Choroid plexus epithelial cell (primary cell): Measurements from ENCODE around the gene KLF11.
"Not testable (repeated sequence)": the region's sequence is repeated elsewhere in the genome, so short reads cannot be mapped to it uniquely, and the experiment has no call there.

Experiments
- DNase-seq: peaks from one replicate; pipeline ENCODE4 v3.0.0-alpha.2; 2010; ENCODE audit warnings: low read depth
- H3K4me3 ChIP-seq: 2 replicates; pipeline ENCODE4 v1.5.1; 2011; ENCODE audit warnings: low read depth, mild to moderate bottlenecking, control low read depth, low read length, moderate library complexity
- CTCF ChIP-seq: conservative IDR thresholded peaks from 2 replicates; pipeline ENCODE4 v1.5.1; 2011; ENCODE audit warnings: low read depth, mild to moderate bottlenecking, control low read depth, inconsistent platforms, low read length, moderate library complexity

The KLF11 gene

GRCh38 chr2:10029875-10030223 lies 13.5 kb upstream of the KLF11 start:
- no peak overlapping the region for H3K4me3 ChIP-seq
- no peak for DNase-seq
- TF ChIP-seq CTCF, result no peak

- no peak for TF ChIP-seq CTCF
- no peak for DNase-seq
- H3K4me3 ChIP-seq, result no peak overlapping the region
These were observed 13.0 kb upstream of the KLF11 start for GRCh38 chr2:10030311-10030736.

- H3K4me3 ChIP-seq, DNase-seq: not testable (repeated sequence)
These were observed 12.6 kb upstream of the KLF11 start for GRCh38 chr2:10030798-10031197.

GRCh38 chr2:10031886-10032745 lies 11.2 kb upstream of the KLF11 start:
- no peak for DNase-seq
- TF ChIP-seq CTCF, result no peak
- no peak overlapping the region for H3K4me3 ChIP-seq

GRCh38 chr2:10032746-10033105 lies 10.6 kb upstream of the KLF11 start:
- no peak for DNase-seq
- TF ChIP-seq CTCF, result no peak
- H3K4me3 ChIP-seq, result no peak overlapping the region

GRCh38 chr2:10033251-10034006 lies 9.9 kb upstream of the KLF11 start:
- H3K4me3 ChIP-seq, result no peak overlapping the region
- DNase-seq, result no peak
- no peak for TF ChIP-seq CTCF

GRCh38 chr2:10034333-10035052 lies 8.9 kb upstream of the KLF11 start:
- H3K4me3 ChIP-seq, result no peak overlapping the region
- no peak for DNase-seq
- no peak for TF ChIP-seq CTCF
